NCI-H526 (cell line): ENCODE measurements around the gene NBEAL1.
"Not testable (repeated sequence)": the region's sequence is repeated elsewhere in the genome, so short reads cannot be mapped to it uniquely, and the experiment has no call there.

ENCODE experiments used
- DNase-seq, 2 experiments: peaks; one replicate each; lab custom pipeline; 2025; lab: John Stamatoyannopoulos, UW

Gene NBEAL1

GRCh38 chr2:203229674-203230073 is 215.0 kb downstream of the NBEAL1 start:
- not testable (repeated sequence) for DNase-seq

- DNase-seq = peak in 1 of 2 experiments; percentile 18
Observed at GRCh38 chr2:203237346-203238238, 222.9 kb downstream of the NBEAL1 start.

GRCh38 chr2:203238292-203238703 is 223.6 kb downstream of the NBEAL1 start:
- DNase-seq = no peak

GRCh38 chr2:203238704-203239526 is 224.2 kb downstream of the NBEAL1 start, which contains the start of gene CYP20A1:
CYP20A1 (plus strand) TSS chr2:203239018; CDS start chr2:203239063, 45 bp downstream.
- DNase-seq = peak; percentile 95 to 97

GRCh38 chr2:203240491-203240890 is 225.8 kb downstream of the NBEAL1 start:
- DNase-seq = peak in 1 of 2 experiments; percentile 3

GRCh38 chr2:203242518-203242917 is 227.8 kb downstream of the NBEAL1 start:
- no peak for DNase-seq

GRCh38 chr2:203246646-203247045 is 232.0 kb downstream of the NBEAL1 start:
- DNase-seq = peak in 1 of 2 experiments; percentile 6

- no peak for DNase-seq
Observed at GRCh38 chr2:203252818-203253217, 238.1 kb downstream of the NBEAL1 start.

GRCh38 chr2:203253422-203254095 is 238.9 kb downstream of the NBEAL1 start:
- not testable (repeated sequence) for DNase-seq

GRCh38 chr2:203261326-203262159 is 246.9 kb downstream of the NBEAL1 start:
- DNase-seq = no peak
